DMS79 (cell line): ENCODE data around the gene FAM184B.

Source experiments
- DNase-seq: peaks from one replicate; lab custom pipeline; 2025; lab: John Stamatoyannopoulos, UW

The FAM184B gene

GRCh38 chr4:17781300-17782287, at the start of gene FAM184B:
Gene FAM184B (minus strand): TSS chr4:17781621. CDS start chr4:17781299, 322 bp downstream.
- DNase-seq: no peak

GRCh38 chr4:17823871-17824669, 42.6 kb upstream of the FAM184B start:
- DNase-seq: no peak

- peak; percentile 2 for DNase-seq
These were observed 35.6 kb upstream of the FAM184B start for GRCh38 chr4:17817027-17817426.

GRCh38 chr4:17816142-17816541, 34.7 kb upstream of the FAM184B start:
- no peak for DNase-seq

GRCh38 chr4:17814140-17814539, 32.7 kb upstream of the FAM184B start:
- DNase-seq: no peak

- no peak for DNase-seq
These were observed 31.4 kb upstream of the FAM184B start for GRCh38 chr4:17812801-17813200.

- no peak for DNase-seq
These were observed 30.7 kb upstream of the FAM184B start for GRCh38 chr4:17812125-17812524.

GRCh38 chr4:17811078-17811603, 29.7 kb upstream of the FAM184B start:
- DNase-seq: no peak

GRCh38 chr4:17810260-17811077, 29.0 kb upstream of the FAM184B start, which contains the start of the genes DCAF16 and NCAPG:
Gene DCAF16 (minus strand): TSS chr4:17810757. CDS start chr4:17804141, 6,616 bp downstream.
Gene NCAPG (plus strand): TSS chr4:17810979. CDS start chr4:17811078, 99 bp downstream.
- DNase-seq: peak; percentile 90

- no peak for DNase-seq
These were observed 28.2 kb upstream of the FAM184B start for GRCh38 chr4:17809667-17810066.

GRCh38 chr4:17807446-17807845, 26.0 kb upstream of the FAM184B start:
- no peak for DNase-seq

- DNase-seq: no peak
These were observed 24.2 kb upstream of the FAM184B start for GRCh38 chr4:17805580-17806155.

GRCh38 chr4:17797808-17798207, 16.4 kb upstream of the FAM184B start:
- DNase-seq: no peak

- DNase-seq: no peak
These were observed 13.3 kb upstream of the FAM184B start for GRCh38 chr4:17794730-17795129.

- no peak for DNase-seq
These were observed 7.5 kb upstream of the FAM184B start for GRCh38 chr4:17788956-17789355.

- no peak for DNase-seq
These were observed 5.9 kb upstream of the FAM184B start for GRCh38 chr4:17787315-17787714.

- DNase-seq: no peak
These were observed 5.1 kb upstream of the FAM184B start for GRCh38 chr4:17786567-17786966.

- DNase-seq: no peak
These were observed 4.4 kb upstream of the FAM184B start for GRCh38 chr4:17785858-17786257.

GRCh38 chr4:17780501-17781299, 721 bp downstream of the FAM184B start:
- DNase-seq: no peak

- no peak for DNase-seq
These were observed 3.0 kb downstream of the FAM184B start for GRCh38 chr4:17778431-17778830.
